Measurements from ENCODE around the gene SYNE2. TPM values are rescaled to one million over a fixed set of nuclear protein-coding genes. Genes with fewer than 3 reads are reported as not detected.

Gene SYNE2
- total and polyA plus RNA-seq, 2 of the 8 experiments (the other 6 are each of a cell fraction or from before 2014, with no cell fraction given) = 32.6 to 46.1 TPM

- no peak for TF ChIP-seq ATF2 (IDR thresholded peaks at IDR 0.05; ENCODE audit: low read length)
Observed at GRCh38 chr14:63895510-63895909, 42.7 kb downstream of the SYNE2 start (continued).

Measured in H1 (cell line).